ENCODE results near the gene URB2.

URB2 gene

DNA sequence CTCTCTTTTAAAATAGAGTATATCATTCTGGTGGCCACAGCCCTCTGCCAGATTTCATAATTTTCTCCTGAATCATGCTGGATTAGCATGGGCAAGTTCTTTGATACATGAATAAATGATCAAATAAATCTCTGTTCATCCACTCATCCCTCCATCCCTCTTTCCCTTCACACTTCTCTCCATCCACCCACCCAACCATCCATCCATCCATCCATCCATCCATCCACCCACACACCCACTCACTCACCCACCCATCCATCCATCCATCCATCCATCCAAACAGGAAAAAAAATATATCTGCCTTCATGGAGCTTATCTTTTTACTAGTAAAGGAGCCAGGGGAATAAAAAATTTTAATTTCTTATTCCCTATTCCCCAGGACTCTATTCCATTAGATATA lies 49.3 kb downstream of the URB2 start:
- Histone ChIP-seq H3K4me2 (no peak overlapping the region), H3K9ac (no peak overlapping the region), H3K36me3 (no peaks in the 10 kb centered on the region), H3K9me3 (replicated peaks in 1 of 11) (peaks cover 0 to 13% (median 6%) of the 10 kb centered on the region in 11 experiments; a peak in 6 of 22 replicates), H3K27me3 (no peaks in the 10 kb centered on the region), H3K27ac (no peak overlapping the region), H3K4me3 (no peak overlapping the region), H4K20me1 (no peaks in the 10 kb centered on the region), H3K4me1 (peaks cover 0 to 11% (median 8%) of the 10 kb centered on the region in 10 experiments; a peak in 12 of 20 replicates)
- TF ChIP-seq Cebpa-rat (IDR thresholded peaks at IDR 0.05), result no peak

DNA sequence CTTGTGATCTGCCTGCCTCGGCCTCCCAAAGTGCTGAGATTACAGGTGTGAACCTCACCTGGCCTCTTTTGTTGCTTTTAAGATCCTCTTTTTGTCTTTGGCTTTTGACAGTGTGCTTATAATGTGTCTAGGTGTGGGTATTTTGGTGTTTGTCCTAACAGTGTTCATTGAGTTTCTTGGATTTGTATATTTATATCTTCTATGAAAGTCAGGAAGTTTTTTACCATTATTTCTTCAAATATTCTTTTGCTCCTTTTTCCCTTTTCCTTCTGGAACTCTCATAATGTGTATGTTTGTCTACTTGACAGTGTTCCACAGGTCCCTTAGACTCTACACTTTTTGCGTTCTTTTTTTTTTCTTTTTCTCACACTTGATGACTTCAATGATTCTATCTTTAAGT lies 59.1 kb downstream of the URB2 start:
- H3K9ac ChIP-seq, result no peak overlapping the region

DNA sequence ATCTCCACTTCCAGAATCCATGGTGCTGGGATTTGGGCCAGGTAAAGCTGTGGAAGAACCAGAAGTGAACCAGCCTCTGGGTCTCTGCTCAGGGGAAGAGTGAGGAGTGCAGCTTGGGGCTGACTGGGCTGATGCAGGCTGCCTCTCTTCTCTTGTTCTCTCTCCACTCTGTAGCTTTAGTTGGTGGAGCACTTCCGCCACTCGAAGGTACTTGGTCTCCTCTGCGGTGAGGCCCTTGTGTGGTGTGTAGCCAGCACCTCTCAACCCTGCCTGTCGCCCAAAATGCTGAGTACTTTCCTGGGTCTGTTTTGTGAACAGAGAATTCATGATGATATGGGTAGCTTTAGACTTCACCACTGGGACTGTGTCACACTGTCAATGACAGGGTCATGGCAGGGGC lies 63.2 kb downstream of the URB2 start:
- Histone ChIP-seq H3K9me3 (replicated peaks in 1 of 11) (peaks cover 20 to 39% (median 28%) of the 10 kb centered on the region in 11 experiments), H3K36me3 (peaks cover 0 to 5% (median 0%) of the 10 kb centered on the region in 11 experiments; a peak in 1 of 22 replicates), H3K9ac (peak overlapping the region in 4 of 11 experiments; percentile 53 to 84 (median 82); a peak in 5 of 22 replicates), H3K4me2 (peak overlapping the region; percentile 20 to 93 (median 79); a peak in 18 of 22 replicates), H4K20me1 (no peaks in the 10 kb centered on the region), H3K4me1 (peaks cover 49 to 71% (median 56%) of the 10 kb centered on the region in 10 experiments), H3K27me3 (peaks cover 0 to 11% (median 0%) of the 10 kb centered on the region in 11 experiments; a peak in 2 of 22 replicates), H3K27ac (peak overlapping the region in 6 of 11 experiments; percentile 21 to 95 (median 91); a peak in 10 of 22 replicates), H3K4me3 (no peak overlapping the region; a peak in 1 of 20 replicates)
- TF ChIP-seq Cebpa-rat (IDR thresholded peaks at IDR 0.05), result no peak

More for the DNA sequence above, 59.1 kb downstream of the URB2 start:
- H3K4me1 ChIP-seq, result peaks cover 9 to 30% (median 15%) of the 10 kb centered on the region in 10 experiments
- H4K20me1 ChIP-seq, result no peaks in the 10 kb centered on the region
- TF ChIP-seq Cebpa-rat (IDR thresholded peaks at IDR 0.05), result no peak
- H3K4me3 ChIP-seq, result no peak overlapping the region
- peaks cover 0 to 5% (median 0%) of the 10 kb centered on the region in 11 experiments; a peak in 1 of 22 replicates for H3K36me3 ChIP-seq
- no peak overlapping the region for H3K27ac ChIP-seq
- H3K4me2 ChIP-seq, result no peak overlapping the region
- H3K27me3 ChIP-seq, result no peaks in the 10 kb centered on the region
- peaks cover 20 to 57% (median 37%) of the 10 kb centered on the region in 11 experiments for H3K9me3 ChIP-seq (replicated peaks in 1 of 11)

DNA sequence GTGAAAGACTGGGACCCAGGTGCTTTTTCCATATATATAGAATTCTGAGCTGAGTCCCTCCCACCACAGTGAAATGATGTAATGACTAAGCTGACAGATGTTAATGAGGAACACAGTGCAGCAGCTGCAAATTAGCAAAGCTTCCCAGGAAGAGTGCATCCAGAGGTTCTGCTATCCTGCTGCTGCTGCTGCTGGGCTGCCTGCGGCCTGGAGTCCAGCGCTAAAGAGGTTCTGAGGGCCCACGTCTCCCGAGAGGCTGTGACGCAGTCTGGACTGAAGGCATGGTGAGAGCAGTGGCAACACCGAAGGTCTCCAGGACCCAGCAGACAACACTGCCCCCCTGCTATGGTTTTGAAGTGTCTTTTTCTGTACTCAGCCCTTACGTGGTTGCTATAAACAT lies 63.9 kb downstream of the URB2 start:
- Histone ChIP-seq H3K9ac (peak overlapping the region in 4 of 11 experiments; percentile 53 to 84 (median 82); a peak in 7 of 22 replicates), H3K27ac (peak overlapping the region in 6 of 11 experiments; percentile 37 to 95 (median 91); a peak in 10 of 22 replicates), H3K4me3 (peak overlapping the region in 1 of 10 experiments; percentile 8; a peak in 1 of 20 replicates)

DNA sequence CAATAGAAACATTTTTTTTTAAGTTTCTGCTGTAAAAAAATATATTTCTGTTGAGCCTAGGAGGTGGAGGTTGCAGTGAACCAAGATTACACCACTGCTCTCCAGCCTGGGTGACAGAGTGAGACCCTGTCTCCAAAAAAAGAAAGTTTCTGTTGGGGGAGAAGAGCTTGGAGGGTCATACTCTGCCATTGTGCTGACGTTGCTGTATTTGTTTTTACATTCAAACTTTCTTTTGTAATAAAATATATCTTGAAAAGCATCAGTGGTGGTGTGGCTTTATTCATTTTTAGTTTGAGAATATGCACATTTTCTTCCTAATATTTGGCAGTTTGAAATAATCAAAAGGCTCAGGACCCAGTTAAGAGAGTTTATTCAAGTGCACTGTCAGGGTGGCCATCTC lies 64.6 kb downstream of the URB2 start:
- Histone ChIP-seq H3K9me3 (replicated peaks in 1 of 11) (peaks cover 7 to 25% (median 15%) of the 10 kb centered on the region in 11 experiments; a peak in 21 of 22 replicates), H3K27ac (peak overlapping the region in 6 of 11 experiments; percentile 37 to 95 (median 91); a peak in 12 of 22 replicates), H3K36me3 (peaks cover 0 to 5% (median 0%) of the 10 kb centered on the region in 11 experiments; a peak in 1 of 22 replicates), H3K27me3 (peaks cover 0 to 11% (median 0%) of the 10 kb centered on the region in 11 experiments; a peak in 2 of 22 replicates), H4K20me1 (no peaks in the 10 kb centered on the region), H3K9ac (peak overlapping the region in 4 of 11 experiments; percentile 53 to 84 (median 82); a peak in 6 of 22 replicates), H3K4me1 (peaks cover 59 to 85% (median 70%) of the 10 kb centered on the region in 10 experiments), H3K4me2 (peak overlapping the region; percentile 32 to 93 (median 79); a peak in 20 of 22 replicates), H3K4me3 (peak overlapping the region in 2 of 10 experiments; percentile 3 to 8; a peak in 1 of 20 replicates)
- 0 out of 22 replicates have a peak, but pooled peaks of 1 of the 11 experiments have one; percentile 50 for TF ChIP-seq Cebpa-rat (IDR thresholded peaks at IDR 0.05)

More for the DNA sequence above, 63.9 kb downstream of the URB2 start:
- Histone ChIP-seq H3K36me3 (peaks cover 0 to 5% (median 0%) of the 10 kb centered on the region in 11 experiments; a peak in 1 of 22 replicates), H3K4me2 (peak overlapping the region; percentile 32 to 93 (median 79)), H3K4me1 (peaks cover 55 to 78% (median 63%) of the 10 kb centered on the region in 10 experiments), H4K20me1 (no peaks in the 10 kb centered on the region), H3K9me3 (replicated peaks in 1 of 11) (peaks cover 14 to 33% (median 22%) of the 10 kb centered on the region in 11 experiments), H3K27me3 (peaks cover 0 to 11% (median 0%) of the 10 kb centered on the region in 11 experiments; a peak in 2 of 22 replicates)
- TF ChIP-seq Cebpa-rat (IDR thresholded peaks at IDR 0.05), result no peak

DNA sequence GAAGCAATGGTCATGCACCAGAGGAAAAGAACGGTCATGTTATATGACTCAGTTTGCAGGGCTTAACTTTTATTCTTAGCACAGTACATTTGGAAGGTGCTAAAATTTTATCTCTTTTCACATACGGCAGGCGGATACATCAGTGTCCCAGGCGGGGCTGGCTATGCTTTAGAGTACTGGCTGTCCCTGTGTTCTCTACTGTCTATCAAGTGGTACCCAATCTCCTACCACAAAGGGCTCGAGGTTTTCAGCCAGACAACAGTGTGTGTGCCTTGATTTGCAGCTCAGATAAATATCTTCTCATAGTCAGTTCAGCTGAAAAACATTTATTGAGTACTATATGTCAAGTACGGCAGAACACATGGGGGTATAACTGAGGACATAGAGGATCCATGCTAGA lies 65.3 kb downstream of the URB2 start:
- Histone ChIP-seq H3K9me3 (replicated peaks in 1 of 11) (peaks cover 0 to 18% (median 8%) of the 10 kb centered on the region in 11 experiments; a peak in 16 of 22 replicates), H3K27ac (peak overlapping the region in 8 of 11 experiments; percentile 36 to 95 (median 83); a peak in 15 of 22 replicates), H4K20me1 (no peaks in the 10 kb centered on the region), H3K36me3 (0 out of 22 replicates have a peak, but pooled peaks cover 0 to under 1% (median 0%) of the 10 kb centered on the region in 11 experiments), H3K27me3 (peaks cover 0 to 11% (median 0%) of the 10 kb centered on the region in 11 experiments; a peak in 2 of 22 replicates), H3K4me1 (peaks cover 66 to 92% (median 77%) of the 10 kb centered on the region in 10 experiments), H3K4me3 (peak overlapping the region in 1 of 10 experiments; percentile 3; a peak in 1 of 20 replicates), H3K9ac (peak overlapping the region in 5 of 11 experiments; percentile 14 to 84 (median 81); a peak in 9 of 22 replicates), H3K4me2 (peak overlapping the region; percentile 32 to 93 (median 79))
- no peak for TF ChIP-seq Cebpa-rat (IDR thresholded peaks at IDR 0.05)

DNA sequence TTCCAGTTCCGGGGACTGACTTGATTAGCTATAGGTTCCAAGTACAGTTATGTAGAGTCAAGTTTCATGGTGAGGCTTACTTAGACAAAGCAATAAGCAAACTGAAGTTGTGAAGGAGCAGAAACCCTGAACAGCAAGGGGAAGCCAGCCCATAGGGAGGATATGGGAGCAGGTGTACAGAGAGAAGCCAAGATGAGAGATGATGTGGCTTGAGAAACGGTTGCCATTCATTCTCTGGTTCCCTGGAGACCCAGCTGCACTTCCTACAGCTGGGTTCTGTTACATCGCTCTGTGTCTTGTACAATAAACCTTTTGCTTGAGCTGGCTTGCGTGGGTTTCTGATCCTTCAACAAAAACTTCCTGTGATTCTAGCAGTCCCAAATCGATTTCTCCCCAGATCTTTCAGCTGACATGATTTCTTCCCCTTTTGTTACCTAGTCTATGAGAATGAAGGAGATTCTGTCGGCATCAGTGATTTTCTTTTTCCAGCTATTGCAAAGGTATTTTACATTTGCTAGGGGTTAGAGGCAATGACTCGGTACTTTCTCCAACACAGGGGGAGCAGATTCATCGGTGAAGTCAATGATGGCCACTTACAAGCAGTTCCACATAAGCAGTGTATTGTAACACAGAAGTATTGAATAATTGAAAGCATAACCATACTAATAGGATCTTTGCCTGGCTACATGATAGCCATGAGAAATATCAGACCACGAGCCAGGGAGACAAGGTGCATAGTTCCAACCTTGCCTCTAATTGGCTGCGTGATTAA lies 67.3 kb downstream of the URB2 start:
- Histone ChIP-seq H3K27ac (peak overlapping the region in 8 of 11 experiments; percentile 46 to 95 (median 83); a peak in 16 of 22 replicates), H3K9ac (peak overlapping the region in 8 of 11 experiments; percentile 5 to 84 (median 70); a peak in 13 of 22 replicates), H3K4me3 (peak overlapping the region in 4 of 10 experiments; percentile 18 to 43 (median 35); a peak in 8 of 20 replicates), H3K9me3 (replicated peaks in 1 of 11) (peaks cover 0 to 1% (median 0%) of the 10 kb centered on the region in 11 experiments; a peak in 3 of 22 replicates), H4K20me1 (no peaks in the 10 kb centered on the region), H3K27me3 (peaks cover 0 to 11% (median 0%) of the 10 kb centered on the region in 11 experiments; a peak in 2 of 22 replicates), H3K4me2 (peak overlapping the region; percentile 26 to 93 (median 79)), H3K36me3 (no peaks in the 10 kb centered on the region), H3K4me1 (peaks cover 66 to 100% (median 88%) of the 10 kb centered on the region in 10 experiments)
- peak in 4 of 11 experiments; percentile 18 to 89 (median 58); a peak in 5 of 22 replicates for TF ChIP-seq Cebpa-rat (IDR thresholded peaks at IDR 0.05)

DNA sequence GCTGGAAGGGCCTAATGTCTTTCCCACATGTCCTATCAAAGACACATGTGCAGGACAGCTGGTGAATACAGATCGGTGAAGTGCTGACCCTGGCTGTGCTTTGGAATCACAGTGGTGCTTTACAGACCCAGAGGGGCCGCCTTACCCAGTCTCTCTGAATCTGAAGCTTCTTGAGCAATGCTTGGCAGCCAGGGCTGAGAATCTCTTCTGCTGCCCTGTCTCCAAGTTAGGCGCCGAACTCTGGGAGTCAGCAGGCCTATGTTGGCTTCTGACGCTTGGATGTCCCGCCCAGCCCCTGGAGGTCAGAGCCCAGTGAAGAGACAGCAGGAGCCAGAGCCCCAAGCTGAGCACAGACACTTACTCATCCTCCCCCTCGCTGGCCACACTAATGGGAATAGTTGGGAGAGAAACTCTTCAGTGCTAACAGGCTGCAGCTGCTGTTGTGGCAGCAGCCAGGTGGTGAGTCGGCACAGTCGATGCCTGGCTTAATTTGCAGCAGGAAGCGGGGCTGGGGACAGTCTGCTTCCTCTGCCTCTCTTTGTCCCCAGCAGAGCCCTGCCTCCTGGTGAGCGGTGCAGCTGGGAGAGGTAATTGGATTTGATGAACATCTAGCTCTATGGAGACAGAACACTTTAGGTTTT lies 68.1 kb downstream of the URB2 start:
- Histone ChIP-seq H3K9me3 (replicated peaks in 1 of 11) (no peaks in the 10 kb centered on the region), H3K4me3 (peak overlapping the region in 4 of 10 experiments; percentile 18 to 43 (median 35); a peak in 8 of 20 replicates), H4K20me1 (no peaks in the 10 kb centered on the region), H3K4me1 (peaks cover 66 to 100% (median 84%) of the 10 kb centered on the region in 10 experiments), H3K9ac (peak overlapping the region in 9 of 11 experiments; percentile 5 to 84 (median 61); a peak in 15 of 22 replicates), H3K36me3 (no peaks in the 10 kb centered on the region), H3K27ac (peak overlapping the region in 8 of 11 experiments; percentile 46 to 95 (median 83); a peak in 17 of 22 replicates), H3K4me2 (peak overlapping the region; percentile 26 to 93 (median 79)), H3K27me3 (peaks cover 0 to 11% (median 0%) of the 10 kb centered on the region in 11 experiments; a peak in 2 of 22 replicates)
- no peak for TF ChIP-seq Cebpa-rat (IDR thresholded peaks at IDR 0.05)

Measured in BLaER1 treated with 17β-estradiol and CSF1 and Interleukin-3, amounts not matched to agents 10 nM and 100 nM (cell line).